ENCODE results near the gene CXXC5. TPM values are rescaled to one million over a fixed set of nuclear protein-coding genes. Genes with fewer than 3 reads are reported as not detected.

CXXC5 gene
- total and polyA plus RNA-seq, 9 of the 15 experiments (the other 6 are each of a cell fraction or from before 2014, with no cell fraction given) = 1.9 to 123 (median 45.8) TPM

- no peak for TF ChIP-seq E2F8 (IDR thresholded peaks at IDR 0.05; ENCODE audit: low read depth, partially characterized antibody)
- TF ChIP-seq EGR1 (conservative IDR thresholded peaks at IDR 0.05) = 0 out of 2 replicates have a peak, but pooled peaks have one; percentile 4
- 0 out of 2 replicates have a peak, but pooled peaks have one; percentile 23 for TF ChIP-seq ZBTB33 (CRISPR knock-in tag; IDR thresholded peaks at IDR 0.05)
- no peak for TF ChIP-seq HLTF (IDR thresholded peaks at IDR 0.05)
- TF ChIP-seq U2AF1 (optimal IDR thresholded peaks at IDR 0.05; ENCODE audit: low read depth, low read length) = no peak
- peak; percentile 63; the same call in 1 of the 2 replicates for TF ChIP-seq MGA (IDR thresholded peaks at IDR 0.05)
- no peak for TF ChIP-seq ZNF589 (CRISPR knock-in tag; IDR thresholded peaks at IDR 0.05; ENCODE audit: low read depth)
- peak; percentile 18; the same call in 1 of the 2 replicates for TF ChIP-seq CREM (IDR thresholded peaks at IDR 0.05; ENCODE audit: low read depth)
Observed at GRCh38 chr5:139701056-139701741, 53.0 kb downstream of the CXXC5 start (continued).

Measured in K562 (cell line).